SK-N-SH (cell line): ENCODE results near the gene ABCB10.

Experiments used
- FOXM1 ChIP-seq: IDR thresholded peaks from 2 replicates; pipeline ENCODE4 v1.4.0; 2012; ENCODE audit warnings: low read depth, mild to moderate bottlenecking
- MEF2A ChIP-seq: IDR thresholded peaks from 2 replicates; pipeline ENCODE4 v1.4.0; 2012; ENCODE audit warnings: low read depth, borderline replicate concordance
- TEAD4 ChIP-seq: IDR thresholded peaks from 2 replicates; pipeline ENCODE4 v1.4.0; 2012; ENCODE audit warnings: mild to moderate bottlenecking, borderline replicate concordance; ENCODE audit not compliant: insufficient read depth
- TF ChIP-seq, protein P1 (sequence below): fragments of 150-350 bp; IDR thresholded peaks from 2 replicates; pipeline ENCODE4 v1.6.1; 2017; ENCODE audit warnings: antibody characterized with exemption, low read length, low read depth, borderline replicate concordance
- TF ChIP-seq, protein P2 (sequence below): fragments of 150-350 bp; IDR thresholded peaks from 2 replicates; pipeline ENCODE4 v1.6.1; 2016; ENCODE audit warnings: mild to moderate bottlenecking, low read depth, low read length
- TF ChIP-seq, protein P3 (sequence below): fragments of 200-600 bp; sonication (generic); IDR thresholded peaks from 2 replicates; pipeline ENCODE4 v1.6.1; 2017; ENCODE audit warnings: antibody characterized with exemption, mild to moderate bottlenecking, moderate library complexity
- TF ChIP-seq, protein P4 (sequence below): IDR thresholded peaks from 2 replicates; pipeline ENCODE4 v1.6.1; 2012; ENCODE audit warnings: mild to moderate bottlenecking, low read depth, low read length, moderate library complexity

DNA sequence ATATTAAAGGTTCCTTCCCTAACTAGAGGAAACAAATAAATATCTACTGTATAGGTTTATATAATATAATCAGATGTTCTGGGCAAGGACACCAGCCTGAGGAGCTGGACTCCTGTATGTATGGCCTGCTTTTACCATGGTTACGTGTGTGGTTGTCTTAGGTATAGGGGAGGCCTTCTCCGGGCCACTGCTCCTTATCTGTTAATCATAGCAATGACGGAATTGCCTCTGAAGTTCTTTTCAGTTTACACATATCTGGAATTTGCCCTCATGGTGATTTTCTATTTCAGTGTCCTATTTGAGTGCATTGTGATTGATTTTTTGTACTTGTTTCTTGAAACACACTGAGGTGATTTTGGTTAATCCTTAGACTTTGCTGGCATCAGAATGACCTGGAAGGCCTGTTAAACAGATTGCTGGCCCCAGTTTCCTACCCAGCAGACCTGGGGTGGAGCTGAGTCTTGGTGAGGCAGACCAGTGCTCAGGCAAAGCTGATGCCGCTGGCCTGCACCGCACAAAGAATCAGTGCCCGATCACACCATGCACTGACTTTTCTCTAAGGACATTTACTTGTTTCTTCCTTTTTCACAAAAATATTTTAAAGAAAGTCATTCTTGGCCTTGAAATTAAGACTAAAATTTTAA, 18.5 kb downstream of the ABCB10 start:
- TF ChIP-seq FOXM1 (no peak), TEAD4 (no peak), MEF2A (no peak)
- TF ChIP-seq, protein P1, sequence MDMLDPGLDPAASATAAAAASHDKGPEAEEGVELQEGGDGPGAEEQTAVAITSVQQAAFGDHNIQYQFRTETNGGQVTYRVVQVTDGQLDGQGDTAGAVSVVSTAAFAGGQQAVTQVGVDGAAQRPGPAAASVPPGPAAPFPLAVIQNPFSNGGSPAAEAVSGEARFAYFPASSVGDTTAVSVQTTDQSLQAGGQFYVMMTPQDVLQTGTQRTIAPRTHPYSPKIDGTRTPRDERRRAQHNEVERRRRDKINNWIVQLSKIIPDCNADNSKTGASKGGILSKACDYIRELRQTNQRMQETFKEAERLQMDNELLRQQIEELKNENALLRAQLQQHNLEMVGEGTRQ, result no peak
- TF ChIP-seq, protein P2, sequence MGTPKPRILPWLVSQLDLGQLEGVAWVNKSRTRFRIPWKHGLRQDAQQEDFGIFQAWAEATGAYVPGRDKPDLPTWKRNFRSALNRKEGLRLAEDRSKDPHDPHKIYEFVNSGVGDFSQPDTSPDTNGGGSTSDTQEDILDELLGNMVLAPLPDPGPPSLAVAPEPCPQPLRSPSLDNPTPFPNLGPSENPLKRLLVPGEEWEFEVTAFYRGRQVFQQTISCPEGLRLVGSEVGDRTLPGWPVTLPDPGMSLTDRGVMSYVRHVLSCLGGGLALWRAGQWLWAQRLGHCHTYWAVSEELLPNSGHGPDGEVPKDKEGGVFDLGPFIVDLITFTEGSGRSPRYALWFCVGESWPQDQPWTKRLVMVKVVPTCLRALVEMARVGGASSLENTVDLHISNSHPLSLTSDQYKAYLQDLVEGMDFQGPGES, result no peak
- TF ChIP-seq, protein P3, sequence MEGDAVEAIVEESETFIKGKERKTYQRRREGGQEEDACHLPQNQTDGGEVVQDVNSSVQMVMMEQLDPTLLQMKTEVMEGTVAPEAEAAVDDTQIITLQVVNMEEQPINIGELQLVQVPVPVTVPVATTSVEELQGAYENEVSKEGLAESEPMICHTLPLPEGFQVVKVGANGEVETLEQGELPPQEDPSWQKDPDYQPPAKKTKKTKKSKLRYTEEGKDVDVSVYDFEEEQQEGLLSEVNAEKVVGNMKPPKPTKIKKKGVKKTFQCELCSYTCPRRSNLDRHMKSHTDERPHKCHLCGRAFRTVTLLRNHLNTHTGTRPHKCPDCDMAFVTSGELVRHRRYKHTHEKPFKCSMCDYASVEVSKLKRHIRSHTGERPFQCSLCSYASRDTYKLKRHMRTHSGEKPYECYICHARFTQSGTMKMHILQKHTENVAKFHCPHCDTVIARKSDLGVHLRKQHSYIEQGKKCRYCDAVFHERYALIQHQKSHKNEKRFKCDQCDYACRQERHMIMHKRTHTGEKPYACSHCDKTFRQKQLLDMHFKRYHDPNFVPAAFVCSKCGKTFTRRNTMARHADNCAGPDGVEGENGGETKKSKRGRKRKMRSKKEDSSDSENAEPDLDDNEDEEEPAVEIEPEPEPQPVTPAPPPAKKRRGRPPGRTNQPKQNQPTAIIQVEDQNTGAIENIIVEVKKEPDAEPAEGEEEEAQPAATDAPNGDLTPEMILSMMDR, result no peak
- TF ChIP-seq, protein P4, sequence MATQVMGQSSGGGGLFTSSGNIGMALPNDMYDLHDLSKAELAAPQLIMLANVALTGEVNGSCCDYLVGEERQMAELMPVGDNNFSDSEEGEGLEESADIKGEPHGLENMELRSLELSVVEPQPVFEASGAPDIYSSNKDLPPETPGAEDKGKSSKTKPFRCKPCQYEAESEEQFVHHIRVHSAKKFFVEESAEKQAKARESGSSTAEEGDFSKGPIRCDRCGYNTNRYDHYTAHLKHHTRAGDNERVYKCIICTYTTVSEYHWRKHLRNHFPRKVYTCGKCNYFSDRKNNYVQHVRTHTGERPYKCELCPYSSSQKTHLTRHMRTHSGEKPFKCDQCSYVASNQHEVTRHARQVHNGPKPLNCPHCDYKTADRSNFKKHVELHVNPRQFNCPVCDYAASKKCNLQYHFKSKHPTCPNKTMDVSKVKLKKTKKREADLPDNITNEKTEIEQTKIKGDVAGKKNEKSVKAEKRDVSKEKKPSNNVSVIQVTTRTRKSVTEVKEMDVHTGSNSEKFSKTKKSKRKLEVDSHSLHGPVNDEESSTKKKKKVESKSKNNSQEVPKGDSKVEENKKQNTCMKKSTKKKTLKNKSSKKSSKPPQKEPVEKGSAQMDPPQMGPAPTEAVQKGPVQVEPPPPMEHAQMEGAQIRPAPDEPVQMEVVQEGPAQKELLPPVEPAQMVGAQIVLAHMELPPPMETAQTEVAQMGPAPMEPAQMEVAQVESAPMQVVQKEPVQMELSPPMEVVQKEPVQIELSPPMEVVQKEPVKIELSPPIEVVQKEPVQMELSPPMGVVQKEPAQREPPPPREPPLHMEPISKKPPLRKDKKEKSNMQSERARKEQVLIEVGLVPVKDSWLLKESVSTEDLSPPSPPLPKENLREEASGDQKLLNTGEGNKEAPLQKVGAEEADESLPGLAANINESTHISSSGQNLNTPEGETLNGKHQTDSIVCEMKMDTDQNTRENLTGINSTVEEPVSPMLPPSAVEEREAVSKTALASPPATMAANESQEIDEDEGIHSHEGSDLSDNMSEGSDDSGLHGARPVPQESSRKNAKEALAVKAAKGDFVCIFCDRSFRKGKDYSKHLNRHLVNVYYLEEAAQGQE, result no peak
